ENCODE results near the gene EHD2.

GRCh38 chr19:47681936-47682335 is 31.3 kb upstream of the EHD2 start:
- no peak for TF ChIP-seq BHLHE40 (IDR thresholded peaks at IDR 0.05; ENCODE audit: low read depth, low read length)
- TF ChIP-seq, protein P1, sequence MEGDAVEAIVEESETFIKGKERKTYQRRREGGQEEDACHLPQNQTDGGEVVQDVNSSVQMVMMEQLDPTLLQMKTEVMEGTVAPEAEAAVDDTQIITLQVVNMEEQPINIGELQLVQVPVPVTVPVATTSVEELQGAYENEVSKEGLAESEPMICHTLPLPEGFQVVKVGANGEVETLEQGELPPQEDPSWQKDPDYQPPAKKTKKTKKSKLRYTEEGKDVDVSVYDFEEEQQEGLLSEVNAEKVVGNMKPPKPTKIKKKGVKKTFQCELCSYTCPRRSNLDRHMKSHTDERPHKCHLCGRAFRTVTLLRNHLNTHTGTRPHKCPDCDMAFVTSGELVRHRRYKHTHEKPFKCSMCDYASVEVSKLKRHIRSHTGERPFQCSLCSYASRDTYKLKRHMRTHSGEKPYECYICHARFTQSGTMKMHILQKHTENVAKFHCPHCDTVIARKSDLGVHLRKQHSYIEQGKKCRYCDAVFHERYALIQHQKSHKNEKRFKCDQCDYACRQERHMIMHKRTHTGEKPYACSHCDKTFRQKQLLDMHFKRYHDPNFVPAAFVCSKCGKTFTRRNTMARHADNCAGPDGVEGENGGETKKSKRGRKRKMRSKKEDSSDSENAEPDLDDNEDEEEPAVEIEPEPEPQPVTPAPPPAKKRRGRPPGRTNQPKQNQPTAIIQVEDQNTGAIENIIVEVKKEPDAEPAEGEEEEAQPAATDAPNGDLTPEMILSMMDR (conservative IDR thresholded peaks at IDR 0.05; ENCODE audit: low read depth, low read length), result no peak
- no peak for TF ChIP-seq POLR2A (IDR thresholded peaks at IDR 0.05; ENCODE audit: low read depth, low read length)
- TF ChIP-seq, protein P2, sequence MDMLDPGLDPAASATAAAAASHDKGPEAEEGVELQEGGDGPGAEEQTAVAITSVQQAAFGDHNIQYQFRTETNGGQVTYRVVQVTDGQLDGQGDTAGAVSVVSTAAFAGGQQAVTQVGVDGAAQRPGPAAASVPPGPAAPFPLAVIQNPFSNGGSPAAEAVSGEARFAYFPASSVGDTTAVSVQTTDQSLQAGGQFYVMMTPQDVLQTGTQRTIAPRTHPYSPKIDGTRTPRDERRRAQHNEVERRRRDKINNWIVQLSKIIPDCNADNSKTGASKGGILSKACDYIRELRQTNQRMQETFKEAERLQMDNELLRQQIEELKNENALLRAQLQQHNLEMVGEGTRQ (IDR thresholded peaks at IDR 0.05; ENCODE audit: low read depth, low read length), result no peak

All from IMR-90 (cell line).